HK-2 (cell line): ENCODE measurements around the gene FGFR3.
A peak's percentile ranks its signal among the peaks of the same experiment; 100 is the strongest.

Source experiments
- DNase-seq: peaks from one replicate; pipeline ENCODE4 v3.0.0-alpha.2; 2018; ENCODE audit not compliant: unreplicated experiment

The FGFR3 gene

GRCh38 chr4:1756893-1757779 lies 36.0 kb upstream of the FGFR3 start:
- no peak for DNase-seq

- DNase-seq = no peak
Measured at GRCh38 chr4:1757836-1758235, 35.3 kb upstream of the FGFR3 start.

GRCh38 chr4:1758306-1759121 lies 34.6 kb upstream of the FGFR3 start:
- no peak for DNase-seq

- no peak for DNase-seq
Measured at GRCh38 chr4:1759170-1759817, 33.8 kb upstream of the FGFR3 start.

- DNase-seq = no peak
Measured at GRCh38 chr4:1759818-1760223, 33.3 kb upstream of the FGFR3 start.

GRCh38 chr4:1760521-1761071 lies 32.5 kb upstream of the FGFR3 start:
- DNase-seq = no peak

GRCh38 chr4:1761130-1761689 lies 31.9 kb upstream of the FGFR3 start:
- no peak for DNase-seq

GRCh38 chr4:1762264-1763010 lies 30.7 kb upstream of the FGFR3 start:
- DNase-seq = no peak

- no peak for DNase-seq
Measured at GRCh38 chr4:1763070-1763549, 30.0 kb upstream of the FGFR3 start.

- DNase-seq = no peak
Measured at GRCh38 chr4:1763550-1764080, 29.5 kb upstream of the FGFR3 start.

- DNase-seq = no peak
Measured at GRCh38 chr4:1764670-1765069, 28.4 kb upstream of the FGFR3 start.

- no peak for DNase-seq
Measured at GRCh38 chr4:1765409-1766072, 27.6 kb upstream of the FGFR3 start.

GRCh38 chr4:1766106-1767060 lies 26.7 kb upstream of the FGFR3 start:
- no peak for DNase-seq

- DNase-seq = no peak
Measured at GRCh38 chr4:1767061-1767769, 25.9 kb upstream of the FGFR3 start.

GRCh38 chr4:1767770-1768366 lies 25.2 kb upstream of the FGFR3 start:
- peak; percentile 68 for DNase-seq

GRCh38 chr4:1768367-1769034 lies 24.6 kb upstream of the FGFR3 start:
- no peak for DNase-seq

GRCh38 chr4:1769692-1770091 lies 23.4 kb upstream of the FGFR3 start:
- no peak for DNase-seq
